ENCODE results near the gene CYP46A1.

The CYP46A1 gene

GRCh38 chr14:99649643-99650042 is 34.5 kb upstream of the CYP46A1 start:
- TF ChIP-seq EGR1 (IDR thresholded peaks at IDR 0.05) (no peak), TEAD4 (IDR thresholded peaks at IDR 0.05) (no peak), RAD21 (IDR thresholded peaks at IDR 0.05; ENCODE audit: low read depth) (no peak), NFIC (IDR thresholded peaks at IDR 0.05) (no peak), ZBTB7A (IDR thresholded peaks at IDR 0.05; ENCODE audit: low read depth) (no peak), YY1 (IDR thresholded peaks at IDR 0.05; ENCODE audit: low read depth) (no peak), TCF12 (IDR thresholded peaks at IDR 0.05; ENCODE audit: low read depth) (no peak), CREB1 (IDR thresholded peaks at IDR 0.05; ENCODE audit: low read depth) (no peak), CEBPB (IDR thresholded peaks at IDR 0.05) (no peak), FOXM1 (IDR thresholded peaks at IDR 0.05; ENCODE audit: borderline replicate concordance, low read depth) (no peak), EP300 (IDR thresholded peaks at IDR 0.05; ENCODE audit: borderline replicate concordance) (no peak), REST (IDR thresholded peaks at IDR 0.05; ENCODE audit: low read depth) (no peak), TAF1 (IDR thresholded peaks at IDR 0.05; ENCODE audit: low read depth) (no peak)
- TF ChIP-seq, protein P1, sequence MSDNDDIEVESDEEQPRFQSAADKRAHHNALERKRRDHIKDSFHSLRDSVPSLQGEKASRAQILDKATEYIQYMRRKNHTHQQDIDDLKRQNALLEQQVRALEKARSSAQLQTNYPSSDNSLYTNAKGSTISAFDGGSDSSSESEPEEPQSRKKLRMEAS (IDR thresholded peaks at IDR 0.05) = no peak
- TF ChIP-seq, protein P2, sequence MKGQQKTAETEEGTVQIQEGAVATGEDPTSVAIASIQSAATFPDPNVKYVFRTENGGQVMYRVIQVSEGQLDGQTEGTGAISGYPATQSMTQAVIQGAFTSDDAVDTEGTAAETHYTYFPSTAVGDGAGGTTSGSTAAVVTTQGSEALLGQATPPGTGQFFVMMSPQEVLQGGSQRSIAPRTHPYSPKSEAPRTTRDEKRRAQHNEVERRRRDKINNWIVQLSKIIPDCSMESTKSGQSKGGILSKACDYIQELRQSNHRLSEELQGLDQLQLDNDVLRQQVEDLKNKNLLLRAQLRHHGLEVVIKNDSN (IDR thresholded peaks at IDR 0.05) = no peak

DNA sequence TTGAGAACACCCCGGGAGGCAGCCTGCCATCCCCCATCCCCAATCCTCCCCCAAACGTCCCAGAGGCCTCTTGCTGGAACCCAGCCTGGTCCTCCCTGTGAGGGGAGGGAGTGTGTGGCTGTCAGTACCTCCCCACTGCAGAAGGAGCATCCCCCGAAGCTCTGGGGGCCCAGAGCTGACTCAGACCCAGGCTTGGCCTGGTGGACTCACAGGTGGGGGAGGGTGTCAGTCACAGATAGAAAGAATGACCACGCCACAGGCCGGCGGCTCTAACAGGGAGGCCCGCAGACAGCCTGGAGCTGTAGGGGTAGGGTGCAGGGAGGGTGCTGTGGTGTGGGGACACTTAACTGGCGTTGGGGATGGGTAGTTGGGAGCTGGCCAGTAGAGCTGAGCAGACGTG is 33.9 kb upstream of the CYP46A1 start:
- TF ChIP-seq, protein P2 (IDR thresholded peaks at IDR 0.05) = no peak
- TF ChIP-seq REST (IDR thresholded peaks at IDR 0.05; ENCODE audit: low read depth) (no peak), TEAD4 (IDR thresholded peaks at IDR 0.05) (no peak), EP300 (IDR thresholded peaks at IDR 0.05; ENCODE audit: borderline replicate concordance) (no peak), NFIC (IDR thresholded peaks at IDR 0.05) (no peak), RAD21 (IDR thresholded peaks at IDR 0.05; ENCODE audit: low read depth) (no peak), CREB1 (IDR thresholded peaks at IDR 0.05; ENCODE audit: low read depth) (no peak), EGR1 (IDR thresholded peaks at IDR 0.05) (no peak), ZBTB7A (IDR thresholded peaks at IDR 0.05; ENCODE audit: low read depth) (no peak), TCF12 (IDR thresholded peaks at IDR 0.05; ENCODE audit: low read depth) (no peak), CEBPB (IDR thresholded peaks at IDR 0.05) (no peak), YY1 (IDR thresholded peaks at IDR 0.05; ENCODE audit: low read depth) (no peak), TAF1 (IDR thresholded peaks at IDR 0.05; ENCODE audit: low read depth) (no peak), FOXM1 (IDR thresholded peaks at IDR 0.05; ENCODE audit: borderline replicate concordance, low read depth) (no peak)
- TF ChIP-seq, protein P1 (IDR thresholded peaks at IDR 0.05) = no peak

GRCh38 chr14:99651953-99652746 is 31.9 kb upstream of the CYP46A1 start:
- TF ChIP-seq EP300 (IDR thresholded peaks at IDR 0.05; ENCODE audit: borderline replicate concordance) (no peak), CEBPB (IDR thresholded peaks at IDR 0.05) (no peak), NFIC (IDR thresholded peaks at IDR 0.05) (no peak), TCF12 (IDR thresholded peaks at IDR 0.05; ENCODE audit: low read depth) (no peak), FOXM1 (IDR thresholded peaks at IDR 0.05; ENCODE audit: borderline replicate concordance, low read depth) (no peak), RAD21 (IDR thresholded peaks at IDR 0.05; ENCODE audit: low read depth) (no peak), REST (IDR thresholded peaks at IDR 0.05; ENCODE audit: low read depth) (no peak), CREB1 (IDR thresholded peaks at IDR 0.05; ENCODE audit: low read depth) (no peak), TAF1 (IDR thresholded peaks at IDR 0.05; ENCODE audit: low read depth) (no peak), YY1 (IDR thresholded peaks at IDR 0.05; ENCODE audit: low read depth) (no peak)
- TF ChIP-seq, protein P1 (IDR thresholded peaks at IDR 0.05) = no peak
